Astrocyte of the hippocampus (primary cell): ENCODE data around the gene VPS52.
"Not testable (repeated sequence)": the region's sequence is repeated elsewhere in the genome, so short reads cannot be mapped to it uniquely, and the experiment has no call there.

Experiments
- DNase-seq: peaks from one replicate; pipeline ENCODE4 v3.0.0; 2011; ENCODE audit warnings: low read depth, low spot score

VPS52 gene

DNA sequence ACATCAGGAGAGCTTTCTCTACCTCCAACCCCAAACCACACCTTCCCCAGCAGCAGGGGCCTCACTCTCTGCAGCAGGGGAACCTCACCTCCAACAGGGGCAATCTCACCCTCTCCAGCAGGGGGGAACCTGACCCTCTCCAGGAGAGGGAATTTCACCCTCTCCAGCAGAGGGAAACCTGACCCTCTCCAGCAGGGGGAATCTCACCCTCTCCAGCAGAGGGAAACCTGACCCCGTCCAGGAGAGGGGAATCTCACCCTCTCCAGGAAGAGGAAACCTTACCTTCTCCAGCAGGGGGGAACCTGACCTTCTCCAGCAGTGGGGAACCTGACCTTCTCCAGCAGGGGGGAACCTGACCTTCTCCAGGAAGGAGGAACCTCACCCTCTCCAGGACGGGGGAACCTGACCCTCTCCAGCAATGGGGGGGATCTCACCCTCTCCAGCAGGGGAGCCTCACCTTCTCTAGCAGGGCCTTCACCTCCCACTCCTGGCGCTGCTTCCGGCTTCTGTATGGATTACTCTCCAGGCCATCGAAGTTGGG is 8.4 kb upstream of the VPS52 start:
- peak; percentile 65 for DNase-seq

DNA sequence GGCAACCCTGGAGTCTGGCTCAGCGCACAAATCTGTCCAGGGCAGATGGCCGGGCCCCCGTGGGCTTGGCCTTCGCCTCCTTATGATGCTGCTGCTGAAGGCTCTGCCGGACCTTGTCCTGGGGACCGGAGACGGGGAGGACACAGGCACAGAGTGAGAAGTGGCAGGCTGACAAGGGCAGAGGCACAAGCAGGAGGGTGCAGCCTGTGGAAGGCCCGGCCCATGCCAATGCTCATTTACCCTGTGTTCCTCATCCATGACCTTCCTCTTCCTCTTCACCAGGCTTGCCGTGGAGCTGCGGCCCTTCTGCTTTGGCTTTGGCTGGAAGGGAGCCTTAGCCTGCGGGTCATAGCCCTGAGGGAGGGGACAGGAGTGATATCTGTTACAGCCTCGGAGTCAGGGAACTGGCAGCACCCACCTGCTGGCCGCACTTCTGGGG is 7.6 kb upstream of the VPS52 start:
- no peak for DNase-seq

DNA sequence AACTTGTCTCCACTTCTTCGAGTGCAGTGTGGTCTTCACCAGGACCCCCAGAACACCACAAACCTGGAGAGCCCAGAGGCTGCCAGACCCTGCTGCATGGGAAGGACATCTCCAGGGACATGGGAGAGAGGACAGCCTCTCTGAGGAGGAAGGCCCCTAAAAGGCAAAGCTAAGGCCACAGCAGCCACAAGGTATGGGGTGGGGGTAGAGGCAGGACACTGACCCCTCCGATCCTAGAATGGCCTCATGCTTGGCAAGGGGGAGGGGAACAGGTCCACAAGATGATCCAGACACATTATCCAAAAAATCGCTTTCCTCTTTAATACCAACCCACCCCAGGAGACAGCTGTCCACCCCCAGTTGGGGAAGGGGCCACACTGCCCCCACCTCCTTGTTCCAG is 7.1 kb upstream of the VPS52 start:
- no peak for DNase-seq

- no peak for DNase-seq
Measured at GRCh38 chr6:33278392-33278741, 6.7 kb upstream of the VPS52 start.

DNA sequence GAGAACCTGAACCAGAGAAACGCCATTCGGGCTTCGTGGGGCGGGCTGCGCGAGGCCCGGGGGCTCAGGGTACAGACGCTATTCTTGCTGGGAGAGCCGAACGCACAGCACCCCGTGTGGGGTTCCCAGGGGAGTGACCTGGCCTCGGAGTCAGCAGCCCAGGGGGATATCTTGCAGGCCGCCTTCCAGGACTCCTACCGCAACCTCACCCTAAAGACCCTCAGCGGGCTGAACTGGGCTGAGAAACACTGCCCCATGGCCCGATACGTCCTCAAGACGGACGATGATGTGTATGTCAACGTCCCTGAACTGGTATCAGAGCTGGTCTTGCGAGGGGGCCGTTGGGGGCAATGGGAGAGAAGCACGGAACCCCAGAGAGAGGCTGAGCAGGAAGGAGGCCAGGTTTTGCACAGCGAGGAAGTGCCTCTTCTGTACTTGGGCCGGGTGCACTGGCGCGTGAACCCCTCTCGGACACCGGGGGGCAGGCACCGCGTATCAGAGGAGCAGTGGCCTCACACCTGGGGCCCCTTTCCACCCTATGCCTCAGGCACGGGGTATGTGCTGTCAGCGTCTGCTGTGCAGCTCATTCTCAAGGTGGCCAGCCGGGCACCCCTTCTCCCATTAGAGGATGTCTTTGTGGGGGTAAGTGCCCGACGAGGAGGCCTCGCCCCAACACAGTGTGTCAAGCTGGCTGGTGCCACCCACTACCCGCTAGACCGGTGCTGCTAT is 6.2 kb upstream of the VPS52 start:
- DNase-seq: no peak

DNA sequence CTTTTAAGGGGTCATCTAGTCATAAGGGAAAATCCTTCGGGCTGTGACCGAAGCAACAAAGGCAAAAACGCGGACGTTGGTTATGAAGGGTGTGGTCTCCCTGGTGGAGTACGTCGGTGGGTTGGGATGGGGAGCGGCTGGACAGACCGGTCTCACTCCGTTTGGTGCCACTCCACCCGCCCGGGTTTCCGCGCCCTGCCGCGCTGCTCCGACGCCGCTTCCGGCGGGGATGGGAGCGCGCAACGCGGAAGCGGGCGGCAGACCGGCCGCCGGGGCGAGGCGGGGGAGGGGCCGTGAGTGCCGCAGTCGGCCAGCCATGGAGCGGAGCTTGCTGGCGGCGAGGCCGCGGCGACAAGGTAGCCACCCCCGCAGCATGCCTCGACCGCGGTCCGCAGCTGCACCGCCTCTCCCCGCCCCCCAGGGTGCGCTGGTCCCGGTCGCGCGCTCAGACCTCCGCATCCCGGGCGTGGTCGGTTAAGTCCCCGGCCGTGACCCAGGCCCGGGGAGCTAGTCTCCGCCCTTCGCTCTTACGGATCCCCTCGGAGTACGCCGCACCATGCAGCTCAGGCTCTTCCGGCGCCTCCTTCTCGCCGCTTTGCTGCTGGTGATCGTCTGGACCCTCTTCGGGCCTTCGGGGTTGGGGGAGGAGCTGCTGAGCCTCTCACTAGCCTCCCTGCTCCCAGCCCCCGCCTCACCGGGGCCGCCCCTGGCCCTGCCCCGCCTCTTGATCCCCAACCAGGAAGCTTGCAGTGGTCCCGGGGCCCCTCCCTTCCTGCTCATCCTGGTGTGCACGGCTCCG is 5.4 kb upstream of the VPS52 start, which contains the start of gene B3GALT4:
TSS of gene B3GALT4 (plus strand) at position 260 of the 799 bp plus-strand sequence. CDS start at position 557, 297 bp downstream.
- DNase-seq: peak; percentile 85

- no peak for DNase-seq
Measured at GRCh38 chr6:33276581-33276863, 4.8 kb upstream of the VPS52 start.

- not testable (repeated sequence) for DNase-seq
Measured at GRCh38 chr6:33275795-33276580, 4.3 kb upstream of the VPS52 start.

DNA sequence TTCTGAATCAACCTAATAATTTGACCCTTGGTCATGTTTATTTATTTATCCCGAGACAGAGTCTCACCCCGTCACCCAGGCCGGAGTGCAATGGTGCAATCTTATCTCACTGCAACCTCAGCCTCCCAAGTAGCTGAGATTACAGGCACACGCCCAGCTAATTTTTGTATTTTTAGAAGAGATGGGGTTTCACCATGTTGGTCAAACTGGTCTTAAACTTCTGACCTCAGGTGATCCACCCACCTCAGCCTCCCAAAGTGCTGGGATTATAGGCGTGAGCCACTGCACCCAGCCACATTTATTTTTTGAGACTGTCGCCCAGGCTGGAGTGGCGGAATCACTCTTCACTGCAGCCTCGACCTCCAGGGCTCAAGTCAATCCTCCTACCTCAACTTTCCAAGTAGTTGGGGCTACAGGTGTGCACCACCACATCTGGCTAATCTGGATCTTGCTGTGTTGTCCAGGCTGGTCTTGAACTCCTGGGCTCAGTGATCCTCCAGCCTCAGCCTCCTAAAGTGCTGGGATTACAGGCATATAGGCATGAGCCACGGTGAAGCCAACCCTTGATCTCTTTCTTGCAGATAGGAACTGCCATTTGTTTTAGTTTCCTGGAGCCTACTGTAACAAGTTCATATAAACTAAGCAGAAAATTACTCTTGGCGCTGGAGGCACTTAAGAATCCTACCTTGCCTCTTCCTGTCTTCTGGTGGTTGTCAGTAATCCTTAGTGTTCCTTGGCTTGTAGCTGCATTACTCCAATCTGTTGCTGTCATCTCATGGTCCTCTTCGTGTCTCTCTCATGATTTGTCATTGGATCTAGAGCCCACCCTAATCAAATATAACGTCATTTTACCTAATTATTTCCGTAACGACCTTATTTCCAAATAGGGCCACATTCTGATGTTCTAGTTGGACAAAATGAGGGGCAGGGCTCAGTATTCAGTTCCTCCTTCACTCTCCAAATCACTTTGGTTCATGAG is 2.5 kb upstream of the VPS52 start:
- no peak for DNase-seq

DNA sequence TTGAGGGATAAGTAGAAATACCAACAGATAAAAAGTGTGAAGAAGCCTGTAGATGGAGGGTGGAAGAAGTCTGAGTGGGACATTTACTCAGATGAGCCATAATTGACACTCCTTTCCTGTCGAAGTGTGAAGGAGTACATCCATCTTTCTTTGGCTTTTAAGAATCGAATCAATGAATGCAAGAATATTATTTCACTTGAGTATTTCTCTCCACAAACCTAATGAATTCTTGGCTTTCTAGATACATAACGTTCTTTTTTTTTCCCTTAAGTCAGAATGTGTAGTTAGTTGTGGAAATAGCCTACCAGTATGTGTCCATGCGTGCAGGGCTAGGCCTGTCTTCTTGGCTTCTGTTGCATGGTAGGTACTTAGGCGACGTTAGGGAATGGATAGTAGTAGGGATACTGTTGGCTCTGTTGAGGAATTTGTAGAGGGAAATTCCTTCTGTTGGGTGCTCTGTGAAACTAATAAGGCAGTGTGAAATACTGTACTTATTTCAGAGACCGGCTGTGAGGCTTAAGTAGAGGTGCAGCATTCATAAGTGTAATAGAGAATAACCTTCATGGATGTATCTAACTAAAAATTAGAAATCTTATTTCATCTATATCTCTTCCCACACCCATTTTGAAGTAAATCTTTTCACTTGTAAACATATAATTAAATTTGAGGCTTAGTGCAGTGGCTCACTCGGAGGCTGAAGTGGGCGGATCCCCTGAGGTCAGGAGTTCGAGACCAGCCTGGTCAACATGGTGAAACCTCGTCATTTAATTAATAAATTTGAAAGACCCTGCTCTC is 1.6 kb upstream of the VPS52 start:
- DNase-seq: no peak

DNA sequence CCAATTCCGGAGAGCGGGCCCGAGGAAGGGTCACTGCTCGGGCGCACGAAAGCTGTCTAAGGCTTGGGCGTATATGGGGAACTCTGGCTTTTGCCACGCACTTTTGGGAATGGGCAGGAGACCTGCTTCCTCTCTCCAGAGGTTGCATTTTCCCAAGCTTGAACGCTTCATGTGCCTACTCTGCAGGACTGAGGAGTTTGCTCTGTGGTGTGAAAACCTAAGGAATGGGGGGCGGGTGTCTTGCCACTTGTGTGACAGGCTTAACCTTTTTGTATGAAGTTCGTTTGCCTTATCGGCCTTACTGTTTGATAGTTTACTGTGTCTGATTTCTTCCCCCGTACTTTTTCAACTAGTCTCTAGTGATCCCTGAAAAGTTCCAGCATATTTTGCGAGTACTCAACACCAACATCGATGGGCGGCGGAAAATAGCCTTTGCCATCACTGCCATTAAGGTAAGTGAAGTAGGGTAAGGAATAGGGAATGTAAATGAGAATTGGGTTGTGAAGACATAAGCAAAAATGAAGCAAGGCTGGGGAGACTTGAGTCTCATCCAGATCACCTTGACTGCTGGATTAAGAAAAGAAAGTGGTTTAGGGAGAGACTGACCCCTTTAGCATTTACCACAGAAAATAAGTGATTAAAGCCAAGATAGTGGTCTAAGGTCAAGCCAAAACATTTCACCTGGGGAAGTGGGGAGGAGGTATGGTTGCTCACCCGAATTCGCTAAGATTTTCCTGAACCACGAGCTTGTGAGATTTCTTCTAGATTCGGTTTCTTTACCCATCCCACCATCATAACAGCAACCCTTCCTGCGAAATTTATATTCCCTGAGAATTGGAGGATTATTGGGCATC is 826 bp upstream of the VPS52 start:
- no peak for DNase-seq

- no peak for DNase-seq
Measured at GRCh38 chr6:33271117-33271467, 584 bp downstream of the VPS52 start.

DNA sequence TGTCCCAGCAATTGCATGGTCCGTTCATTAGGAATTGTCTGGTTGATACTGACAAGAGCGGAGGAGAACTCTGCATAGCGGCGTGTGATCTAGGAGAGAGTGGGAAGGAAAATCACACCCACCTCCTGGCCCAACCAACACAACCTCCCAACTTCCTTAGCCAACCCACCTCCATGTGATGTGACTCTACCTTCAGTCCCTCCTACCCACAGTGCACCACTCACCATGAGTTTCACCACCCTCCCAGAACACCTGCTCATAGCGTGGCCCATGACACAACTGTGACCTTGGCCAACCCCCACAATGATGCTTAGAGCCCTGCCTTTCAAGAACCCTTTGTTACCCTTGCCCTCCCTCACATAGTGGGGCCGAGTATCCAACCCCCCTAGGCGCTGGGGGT is 7.7 kb downstream of the VPS52 start:
- DNase-seq: no peak

DNA sequence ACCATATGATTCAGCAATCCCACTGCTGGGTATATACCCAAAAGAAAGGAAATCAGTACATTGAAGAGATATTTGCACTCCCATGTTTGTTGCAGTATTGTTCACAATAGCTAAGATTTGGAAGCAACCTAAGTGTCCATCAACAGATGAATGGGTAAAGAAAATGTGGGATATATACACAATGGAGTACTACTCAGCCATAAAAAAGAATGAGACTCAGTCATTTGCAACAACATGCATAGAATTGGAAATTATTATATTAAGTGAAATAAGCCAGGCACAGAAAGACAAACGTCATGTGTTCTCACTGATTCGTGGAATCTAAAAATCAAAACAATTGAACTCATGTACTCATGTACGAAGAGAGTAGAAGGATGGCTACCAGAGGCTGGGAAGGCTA is 9.2 kb downstream of the VPS52 start:
- DNase-seq: not testable (repeated sequence)

- no peak for DNase-seq
Measured at GRCh38 chr6:33259032-33259431, 12.6 kb downstream of the VPS52 start.

GRCh38 chr6:33254591-33254990 is 17.1 kb downstream of the VPS52 start:
- DNase-seq: no peak

DNA sequence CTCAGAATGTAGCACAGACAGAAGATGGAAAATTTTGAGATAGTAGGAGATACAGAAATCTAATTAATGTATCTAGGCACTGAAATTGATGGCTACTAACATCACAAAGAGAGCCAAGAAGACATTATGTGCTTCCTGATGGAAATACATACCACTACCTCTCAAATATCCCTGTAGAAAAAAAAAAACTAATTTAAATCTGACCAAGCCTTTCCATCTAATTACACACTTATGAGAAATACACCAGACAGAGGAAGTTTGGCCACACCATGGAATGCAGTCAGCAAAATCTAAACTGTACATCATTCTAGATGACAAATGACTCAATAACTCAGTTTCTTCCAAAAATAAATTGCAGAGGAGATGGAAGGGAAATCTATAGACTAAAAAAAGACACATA is 18.9 kb downstream of the VPS52 start:
- DNase-seq: no peak

- no peak for DNase-seq
Measured at GRCh38 chr6:33251395-33252012, 20.2 kb downstream of the VPS52 start.

DNA sequence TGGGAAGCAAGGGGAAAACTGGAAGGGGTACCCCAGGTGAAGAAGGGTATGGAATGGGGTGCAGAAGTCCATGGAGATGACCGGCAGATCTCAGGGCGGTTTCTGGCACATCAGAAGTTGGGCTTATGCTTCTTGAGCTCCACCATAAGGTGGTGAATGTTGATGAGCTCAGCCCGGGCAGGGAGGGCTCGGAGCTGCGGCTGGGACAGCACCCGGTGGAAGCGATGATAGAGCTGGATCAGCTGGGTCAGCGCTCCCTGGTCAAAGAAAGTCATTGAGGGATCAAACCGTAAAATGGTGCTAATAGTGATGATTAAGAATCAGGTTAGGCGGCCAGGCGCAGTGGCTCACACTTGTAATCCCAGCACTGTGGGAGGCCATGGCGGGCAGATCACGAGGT is 20.9 kb downstream of the VPS52 start:
- DNase-seq: no peak
